Choroid plexus epithelial cell (primary cell): ENCODE data around the gene SAXO1.

Experiments
- DNase-seq: peaks from one replicate; pipeline ENCODE4 v3.0.0-alpha.2; 2010; ENCODE audit warnings: low read depth
- H3K4me3 ChIP-seq: 2 replicates; pipeline ENCODE4 v1.5.1; 2011; ENCODE audit warnings: low read depth, mild to moderate bottlenecking, control low read depth, low read length, moderate library complexity
- TF ChIP-seq, protein P1 (sequence below): conservative IDR thresholded peaks from 2 replicates; pipeline ENCODE4 v1.5.1; 2011; ENCODE audit warnings: low read depth, mild to moderate bottlenecking, control low read depth, inconsistent platforms, low read length, moderate library complexity

Gene SAXO1

GRCh38 chr9:19033015-19033414 is at the start of gene SAXO1:
TSS of gene SAXO1 (minus strand) at chr9:19033209. CDS start at chr9:19032908, 301 bp downstream.
- no peak for DNase-seq
- TF ChIP-seq, protein P1, sequence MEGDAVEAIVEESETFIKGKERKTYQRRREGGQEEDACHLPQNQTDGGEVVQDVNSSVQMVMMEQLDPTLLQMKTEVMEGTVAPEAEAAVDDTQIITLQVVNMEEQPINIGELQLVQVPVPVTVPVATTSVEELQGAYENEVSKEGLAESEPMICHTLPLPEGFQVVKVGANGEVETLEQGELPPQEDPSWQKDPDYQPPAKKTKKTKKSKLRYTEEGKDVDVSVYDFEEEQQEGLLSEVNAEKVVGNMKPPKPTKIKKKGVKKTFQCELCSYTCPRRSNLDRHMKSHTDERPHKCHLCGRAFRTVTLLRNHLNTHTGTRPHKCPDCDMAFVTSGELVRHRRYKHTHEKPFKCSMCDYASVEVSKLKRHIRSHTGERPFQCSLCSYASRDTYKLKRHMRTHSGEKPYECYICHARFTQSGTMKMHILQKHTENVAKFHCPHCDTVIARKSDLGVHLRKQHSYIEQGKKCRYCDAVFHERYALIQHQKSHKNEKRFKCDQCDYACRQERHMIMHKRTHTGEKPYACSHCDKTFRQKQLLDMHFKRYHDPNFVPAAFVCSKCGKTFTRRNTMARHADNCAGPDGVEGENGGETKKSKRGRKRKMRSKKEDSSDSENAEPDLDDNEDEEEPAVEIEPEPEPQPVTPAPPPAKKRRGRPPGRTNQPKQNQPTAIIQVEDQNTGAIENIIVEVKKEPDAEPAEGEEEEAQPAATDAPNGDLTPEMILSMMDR, result no peak
- H3K4me3 ChIP-seq, result no peak within 1 kb of the TSS

DNA sequence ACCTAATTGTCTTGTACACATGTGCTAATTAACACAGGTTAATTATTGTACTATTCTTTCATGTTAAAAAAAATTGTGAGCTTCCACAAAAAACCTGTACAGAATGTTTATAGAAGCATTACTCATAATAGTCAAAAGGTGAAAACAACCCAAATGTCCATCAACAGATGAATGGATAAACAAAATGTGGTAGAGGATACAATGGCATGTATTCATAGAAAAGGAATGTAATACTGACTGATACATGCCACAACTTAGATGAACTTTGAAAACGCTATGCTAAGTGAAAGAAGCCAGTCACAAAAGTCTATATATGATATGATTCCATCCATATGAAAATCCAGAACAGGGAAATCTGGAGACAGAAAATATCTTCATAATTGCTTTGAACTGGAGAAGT is 41.8 kb upstream of the SAXO1 start:
- peak; percentile 13 for DNase-seq
- TF ChIP-seq, protein P1, result no peak
- H3K4me3 ChIP-seq, result no peak overlapping the region

DNA sequence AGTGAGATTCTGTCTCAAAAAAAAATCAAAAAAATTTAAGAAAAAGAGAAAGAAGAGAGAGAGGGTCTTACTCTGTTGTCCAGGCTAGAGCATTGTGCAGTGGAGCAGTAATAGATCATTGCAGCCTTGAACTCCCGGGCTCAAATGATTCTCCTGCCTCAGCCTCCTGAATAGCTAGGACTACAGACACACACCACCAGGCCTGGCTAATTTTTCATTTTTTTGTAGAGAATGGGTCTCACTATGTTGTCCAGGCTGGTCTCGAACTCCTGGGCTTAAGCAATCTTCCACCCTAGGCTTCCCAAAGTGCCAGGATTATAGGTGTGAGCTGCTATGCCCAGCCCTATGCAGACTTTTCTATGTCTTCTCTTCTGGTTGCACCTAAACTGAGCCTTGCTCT is 41.2 kb upstream of the SAXO1 start:
- no peak overlapping the region for H3K4me3 ChIP-seq
- DNase-seq, result no peak
- TF ChIP-seq, protein P1, result no peak

GRCh38 chr9:19057033-19057432 is 24.0 kb upstream of the SAXO1 start:
- no peak for DNase-seq
- H3K4me3 ChIP-seq, result no peak overlapping the region
- TF ChIP-seq, protein P1, result no peak

GRCh38 chr9:19050637-19051591 is 17.9 kb upstream of the SAXO1 start:
- H3K4me3 ChIP-seq, result peak overlapping the region; percentile 89
- peak; percentile 18 for DNase-seq
- TF ChIP-seq, protein P1, result no peak

DNA sequence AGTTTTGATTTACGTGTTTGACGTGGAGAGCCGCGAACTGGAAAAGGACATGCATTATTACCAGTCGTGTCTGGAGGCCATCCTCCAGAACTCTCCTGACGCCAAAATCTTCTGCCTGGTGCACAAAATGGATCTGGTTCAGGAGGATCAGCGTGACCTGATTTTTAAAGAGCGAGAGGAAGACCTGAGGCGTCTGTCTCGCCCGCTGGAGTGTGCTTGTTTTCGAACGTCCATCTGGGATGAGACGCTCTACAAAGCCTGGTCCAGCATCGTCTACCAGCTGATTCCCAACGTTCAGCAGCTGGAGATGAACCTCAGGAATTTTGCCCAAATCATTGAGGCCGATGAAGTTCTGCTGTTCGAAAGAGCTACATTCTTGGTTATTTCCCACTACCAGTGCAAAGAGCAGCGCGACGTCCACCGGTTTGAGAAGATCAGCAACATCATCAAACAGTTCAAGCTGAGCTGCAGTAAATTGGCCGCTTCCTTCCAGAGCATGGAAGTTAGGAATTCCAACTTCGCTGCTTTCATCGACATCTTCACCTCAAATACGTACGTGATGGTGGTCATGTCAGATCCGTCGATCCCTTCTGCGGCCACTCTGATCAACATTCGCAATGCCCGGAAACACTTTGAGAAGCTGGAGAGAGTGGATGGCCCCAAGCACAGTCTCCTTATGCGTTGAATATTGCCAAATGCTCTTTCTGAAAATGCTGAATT is 17.1 kb upstream of the SAXO1 start:
- peak; percentile 56 for DNase-seq
- peak overlapping the region; percentile 89 for H3K4me3 ChIP-seq
- TF ChIP-seq, protein P1, result no peak
